ENCODE measurements around the gene FSTL1.
"Not testable (repeated sequence)": the region's sequence is repeated elsewhere in the genome, so short reads cannot be mapped to it uniquely, and the experiment has no call there.

FSTL1 gene

GRCh38 chr3:120396469-120396868 lies 54.3 kb downstream of the FSTL1 start:
- no peak for TF ChIP-seq CTCF (conservative IDR thresholded peaks at IDR 0.05)
- no peak overlapping the region for H3K27ac ChIP-seq

- no peak for TF ChIP-seq CTCF (conservative IDR thresholded peaks at IDR 0.05)
These were observed 56.4 kb downstream of the FSTL1 start for GRCh38 chr3:120394347-120394746.

GRCh38 chr3:120393761-120394160 lies 57.0 kb downstream of the FSTL1 start:
- H3K27ac ChIP-seq: no peak overlapping the region
- TF ChIP-seq CTCF (conservative IDR thresholded peaks at IDR 0.05): no peak

More at GRCh38 chr3:120394347-120394746, 56.4 kb downstream of the FSTL1 start:
- no peak overlapping the region for H3K27ac ChIP-seq

GRCh38 chr3:120393243-120393642 lies 57.5 kb downstream of the FSTL1 start:
- no peak overlapping the region for H3K27ac ChIP-seq
- TF ChIP-seq CTCF (conservative IDR thresholded peaks at IDR 0.05): no peak

GRCh38 chr3:120382941-120383447 lies 67.8 kb downstream of the FSTL1 start:
- no peak overlapping the region for H3K27ac ChIP-seq
- TF ChIP-seq CTCF (conservative IDR thresholded peaks at IDR 0.05): no peak

- no peak for TF ChIP-seq CTCF (conservative IDR thresholded peaks at IDR 0.05)
- H3K27ac ChIP-seq: no peak overlapping the region
These were observed 69.3 kb downstream of the FSTL1 start for GRCh38 chr3:120381503-120381902.

GRCh38 chr3:120377948-120378347 lies 72.8 kb downstream of the FSTL1 start:
- H3K27ac ChIP-seq: not testable (repeated sequence)

- no peak for TF ChIP-seq CTCF (conservative IDR thresholded peaks at IDR 0.05)
- H3K27ac ChIP-seq: no peak overlapping the region
These were observed 80.3 kb downstream of the FSTL1 start for GRCh38 chr3:120370463-120370862.
